Adrenal gland (tissue), 5 donors: ENCODE data around the gene SCRN1.

Experiments used
- CTCF ChIP-seq, 6 experiments: fragments of 450-650 bp in 4 of 6; fragments of 200-600 bp in 2 of 6; sonication (generic) in 1 of 6; IDR thresholded peaks; 1 replicate in 5 of 6; 2 replicates in 1 of 6; pipeline versions ENCODE4 v1.5.1 to v1.8.0; 2016 to 2021; ENCODE audit warnings: antibody characterized with exemption in 6 of 6, mild to moderate bottlenecking in 2 of 6, moderate library complexity in 1 of 6
- POLR2A ChIP-seq, 2 donors: fragments of 450-650 bp; IDR thresholded peaks; one replicate each; pipeline ENCODE4 v1.6.1; 2017; ENCODE audit warnings: antibody characterized with exemption in 2 of 2, mild to moderate bottlenecking in 2 of 2, moderate library complexity in 1 of 2
- donor health status: DM: no; HTN: no; CAD: no.

DNA sequence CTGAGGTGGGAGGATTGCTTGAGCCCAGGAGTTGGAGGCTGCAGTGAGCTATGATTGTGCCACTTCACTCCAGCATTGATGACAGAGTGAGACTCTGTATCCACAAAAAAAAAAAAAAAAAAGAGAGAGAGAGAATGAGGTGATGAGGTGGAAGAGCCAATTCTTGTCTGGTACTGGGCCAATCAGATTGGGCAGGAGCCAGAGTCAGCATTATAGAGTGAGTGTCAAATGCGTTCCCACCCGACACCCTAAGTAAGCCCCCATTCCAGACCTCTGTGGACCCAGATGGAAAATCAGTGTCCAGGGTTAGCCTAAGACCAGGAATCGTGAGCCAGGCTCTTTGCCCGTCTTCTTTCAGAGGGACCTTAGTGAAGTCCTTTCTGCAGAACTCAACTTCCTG, 99.3 kb downstream of the SCRN1 start:
- no peak for TF ChIP-seq CTCF (IDR thresholded peaks at IDR 0.05)
- no peak for TF ChIP-seq POLR2A (IDR thresholded peaks at IDR 0.05)
